Spleen (tissue), 7 donors: ENCODE measurements around the gene TNS1.

Experiments used
- CTCF ChIP-seq, 11 experiments: fragments of 200-600 bp in 7 of 11; fragments of 450-650 bp in 4 of 11; sonication (generic) in 4 of 11; IDR thresholded peaks in 8 of 11; conservative IDR thresholded peaks in 3 of 11; 1 replicate in 7 of 11; 2 replicates in 4 of 11; pipeline versions ENCODE4 v1.4.0 to v1.8.0; 2016 to 2021; ENCODE audit warnings: antibody characterized with exemption in 11 of 11, inconsistent platforms in 4 of 11, mild to moderate bottlenecking in 1 of 11
- POLR2A ChIP-seq, 3 donors: fragments of 450-650 bp; IDR thresholded peaks; one replicate each; pipeline ENCODE4 v1.5.1; 2017; ENCODE audit warnings: antibody characterized with exemption in 3 of 3, mild to moderate bottlenecking in 1 of 3
- POLR2AphosphoS5 ChIP-seq, 3 donors: sonication (generic); formaldehyde crosslinking; IDR thresholded peaks; one replicate each; pipeline ENCODE4 v1.5.1; 2017; ENCODE audit warnings: antibody characterized with exemption in 3 of 3
- donor health status: DM: no; HTN: no; CAD: no; lungs with moderate emphysema.
- donor health status: DM: no; HTN: no; CAD: no.
- donor health status: DM: no; HTN: no; CAD: no.

DNA sequence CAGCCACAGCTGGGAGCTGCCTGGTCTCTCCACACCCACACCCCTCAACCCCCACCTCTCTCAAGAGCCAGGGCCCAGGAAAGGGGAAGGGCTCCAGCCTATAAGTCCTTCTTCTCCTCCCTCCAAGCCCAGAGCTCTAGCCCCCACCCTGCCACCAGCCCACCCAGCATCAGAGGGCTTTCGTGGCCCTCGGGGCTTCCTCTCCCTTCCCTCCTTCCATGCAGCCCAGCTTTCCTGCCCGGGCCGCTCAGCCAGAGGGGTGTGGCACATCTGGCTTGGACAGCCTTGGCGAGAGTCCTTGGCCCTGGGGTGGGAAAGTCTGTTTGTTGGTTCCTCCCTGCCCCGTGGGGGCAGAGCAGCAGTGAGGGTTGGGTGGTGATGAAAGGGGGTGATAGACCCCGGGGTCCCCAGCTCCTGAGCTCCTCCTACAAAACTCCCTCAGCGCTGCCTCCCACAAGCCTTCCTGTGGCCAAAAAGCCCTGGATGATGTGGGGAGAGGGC lies 7.0 kb downstream of the TNS1 start:
- peak in 2 of 3 donors; percentile 55 to 57 for TF ChIP-seq POLR2AphosphoS5 (IDR thresholded peaks at IDR 0.05)
- TF ChIP-seq POLR2A (IDR thresholded peaks at IDR 0.05), result no peak
- no peak for TF ChIP-seq CTCF (IDR thresholded peaks at IDR 0.05 in 8 of 11, conservative IDR thresholded peaks at IDR 0.05 in 3 of 11)
